ENCODE data around the gene BDKRB1. TPM values are rescaled to one million over a fixed set of nuclear protein-coding genes. Genes with fewer than 3 reads are reported as not detected.

BDKRB1 gene

DNA sequence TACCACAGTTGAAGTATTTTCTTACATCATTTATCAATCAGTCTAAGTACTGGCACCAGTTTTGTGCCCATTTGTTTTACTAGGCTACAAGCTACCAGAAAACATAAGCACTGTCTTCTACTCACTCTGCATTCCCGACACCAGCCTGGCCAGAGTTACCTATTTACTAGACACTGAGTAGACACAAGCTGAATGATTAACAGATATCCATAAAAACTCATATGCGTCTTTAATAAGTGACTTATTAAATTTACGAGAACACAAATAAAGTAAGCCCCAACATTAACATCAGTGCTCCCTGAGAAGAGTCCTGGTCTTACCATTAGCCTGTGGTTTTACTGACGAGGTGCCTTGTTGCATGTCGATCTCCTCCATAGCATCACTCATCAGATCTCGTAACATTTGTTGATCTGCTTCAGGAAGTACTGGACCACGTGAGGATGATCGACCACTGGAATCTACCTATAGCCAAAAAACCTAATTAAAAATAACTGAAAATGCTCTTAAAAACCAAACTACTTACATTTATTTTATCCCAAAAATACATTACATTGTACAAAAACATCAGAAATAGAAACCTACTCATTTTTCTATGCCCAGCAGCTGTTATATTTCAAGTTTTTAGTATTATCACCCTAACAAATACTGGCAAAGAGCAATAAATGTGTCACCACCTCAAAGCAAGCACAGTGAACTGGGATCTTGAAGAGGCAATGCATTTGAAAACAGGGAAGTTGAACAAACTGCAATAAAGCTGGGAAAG is 53.3 kb downstream of the BDKRB1 start:
- Histone ChIP-seq H2AK5ac (ENCODE audit: low read depth, low read length) (no peak overlapping the region), H3K18ac (ENCODE audit: low read length) (no peak overlapping the region), H3K27ac (replicated peaks; ENCODE audit: low read length) (no peak overlapping the region), H2AFZ (ENCODE audit: low read length) (no peak overlapping the region), H3K4me3 (ENCODE audit: low read length in 2 of 2) (no peak overlapping the region), H3K4ac (ENCODE audit: low read length) (no peak overlapping the region), H3K9ac (ENCODE audit: low read depth, low read length, poor library complexity) (no peak overlapping the region), H3K4me1 (ENCODE audit: control insufficient read depth in 2 of 2, insufficient read depth in 1 of 2, low read depth in 1 of 2, low read length in 2 of 2) (no peaks in the 10 kb centered on the region), H2BK5ac (ENCODE audit: low read length) (no peak overlapping the region), H3K23ac (ENCODE audit: low read depth, low read length, poor library complexity) (no peak overlapping the region), H4K91ac (ENCODE audit: low read depth, low read length, poor library complexity) (no peak overlapping the region), H2BK120ac (ENCODE audit: low read depth, low read length) (no peak overlapping the region), H4K8ac (ENCODE audit: low read depth, low read length) (no peak overlapping the region), H2BK15ac (ENCODE audit: low read length) (no peak overlapping the region), H3K27me3 (ENCODE audit: control insufficient read depth in 3 of 3, insufficient read depth in 3 of 3, low read depth in 1 of 3, low read length in 3 of 3) (no peaks in the 10 kb centered on the region), H3K4me2 (ENCODE audit: insufficient read depth, low read length, poor library complexity, severe bottlenecking) (no peak overlapping the region), H3K9me3 (replicated peaks in 1 of 2; ENCODE audit: control insufficient read depth in 2 of 2, insufficient read depth in 1 of 2, low read depth in 1 of 2, low read length in 2 of 2) (no peaks in the 10 kb centered on the region), H3K14ac (ENCODE audit: low read length) (no peak overlapping the region), H3K36me3 (replicated peaks in 1 of 2; ENCODE audit: control insufficient read depth in 2 of 2, insufficient read depth in 2 of 2, low read length in 2 of 2) (peaks cover 7 to 82% of the 10 kb centered on the region in 2 donors), H3K79me1 (ENCODE audit: low read depth, low read length) (no peaks in the 10 kb centered on the region), H2BK12ac (ENCODE audit: low read length) (no peak overlapping the region)
- no CpG with 5 or more reads among the region's 8 CpGs for WGBS, 2 donors (ENCODE audit: extremely low coverage in 2 of 2, insufficient read length in 2 of 2, insufficient replicate concordance in 1 of 2)
- no peak for DNase-seq (ENCODE audit: low spot score)

- no peaks in the 10 kb centered on the region for H3K79me1 ChIP-seq (ENCODE audit: low read depth, low read length)
- H3K27me3 ChIP-seq (ENCODE audit: control insufficient read depth in 3 of 3, insufficient read depth in 3 of 3, low read depth in 1 of 3, low read length in 3 of 3), result no peaks in the 10 kb centered on the region
- DNase-seq (ENCODE audit: low spot score), result no peak
- no peak overlapping the region for H3K9ac ChIP-seq (ENCODE audit: low read depth, low read length, poor library complexity)
- 100% methylated on average over 2 of the region's 5 CpGs; no CpG with 5 or more reads in 1 of the 2 donors for WGBS, 2 donors (ENCODE audit: extremely low coverage in 2 of 2, insufficient read length in 2 of 2, insufficient replicate concordance in 1 of 2)
- no peaks in the 10 kb centered on the region for H3K4me1 ChIP-seq (ENCODE audit: control insufficient read depth in 2 of 2, insufficient read depth in 1 of 2, low read depth in 1 of 2, low read length in 2 of 2)
- H3K36me3 ChIP-seq (replicated peaks in 1 of 2; ENCODE audit: control insufficient read depth in 2 of 2, insufficient read depth in 2 of 2, low read length in 2 of 2), result peaks cover 6 to 80% of the 10 kb centered on the region in 2 donors
- H3K4ac ChIP-seq (ENCODE audit: low read length), result no peak overlapping the region
- no peak overlapping the region for H2BK5ac ChIP-seq (ENCODE audit: low read length)
- no peak overlapping the region for H3K23ac ChIP-seq (ENCODE audit: low read depth, low read length, poor library complexity)
- H4K91ac ChIP-seq (ENCODE audit: low read depth, low read length, poor library complexity), result no peak overlapping the region
- no peak overlapping the region for H3K27ac ChIP-seq (replicated peaks; ENCODE audit: low read length)
- H2AK5ac ChIP-seq (ENCODE audit: low read depth, low read length), result no peak overlapping the region
- no peak overlapping the region for H3K14ac ChIP-seq (ENCODE audit: low read length)
- no peak overlapping the region for H4K8ac ChIP-seq (ENCODE audit: low read depth, low read length)
- H2BK12ac ChIP-seq (ENCODE audit: low read length), result no peak overlapping the region
- no peaks in the 10 kb centered on the region for H3K9me3 ChIP-seq (replicated peaks in 1 of 2; ENCODE audit: control insufficient read depth in 2 of 2, insufficient read depth in 1 of 2, low read depth in 1 of 2, low read length in 2 of 2)
- no peak overlapping the region for H2BK120ac ChIP-seq (ENCODE audit: low read depth, low read length)
- H3K4me3 ChIP-seq (ENCODE audit: low read length in 2 of 2), result no peak overlapping the region
- no peak overlapping the region for H2AFZ ChIP-seq (ENCODE audit: low read length)
- no peak overlapping the region for H2BK15ac ChIP-seq (ENCODE audit: low read length)
- no peak overlapping the region for H3K18ac ChIP-seq (ENCODE audit: low read length)
- no peak overlapping the region for H3K4me2 ChIP-seq (ENCODE audit: insufficient read depth, low read length, poor library complexity, severe bottlenecking)
These were observed 53.9 kb downstream of the BDKRB1 start for GRCh38 chr14:96309896-96310330.

DNA sequence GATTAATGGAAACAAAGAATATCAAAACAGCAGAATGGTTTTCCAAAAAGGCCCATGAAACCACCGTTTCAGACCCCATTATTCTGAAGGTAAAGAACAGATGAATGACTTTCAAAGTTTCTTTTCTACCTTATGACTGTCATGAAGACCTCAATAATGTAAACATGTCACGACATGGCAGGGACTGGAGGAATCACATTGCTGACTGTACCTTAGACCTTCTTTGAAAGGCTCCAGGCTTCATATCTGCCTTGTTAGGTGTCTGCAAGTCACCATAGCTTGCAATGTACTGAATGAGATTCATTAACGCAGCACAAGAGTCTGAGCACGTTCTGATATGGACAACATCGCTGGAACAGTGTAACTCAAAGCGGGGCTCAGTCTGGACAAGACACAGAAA is 54.9 kb downstream of the BDKRB1 start:
- WGBS, 2 donors (ENCODE audit: extremely low coverage in 2 of 2, insufficient read length in 2 of 2, insufficient replicate concordance in 1 of 2), result no CpG with 5 or more reads among the region's 6 CpGs
- H3K27ac ChIP-seq (replicated peaks; ENCODE audit: low read length), result no peak overlapping the region

More for the DNA sequence above, 54.9 kb downstream of the BDKRB1 start:
- H4K8ac ChIP-seq (ENCODE audit: low read depth, low read length), result no peak overlapping the region
- H3K27me3 ChIP-seq (ENCODE audit: control insufficient read depth in 3 of 3, insufficient read depth in 3 of 3, low read depth in 1 of 3, low read length in 3 of 3), result no peaks in the 10 kb centered on the region
- no peak overlapping the region for H3K18ac ChIP-seq (ENCODE audit: low read length)
- no peak overlapping the region for H2BK15ac ChIP-seq (ENCODE audit: low read length)
- H3K36me3 ChIP-seq (replicated peaks in 1 of 2; ENCODE audit: control insufficient read depth in 2 of 2, insufficient read depth in 2 of 2, low read length in 2 of 2), result peaks cover 4 to 82% of the 10 kb centered on the region in 2 donors
- no peaks in the 10 kb centered on the region for H3K4me1 ChIP-seq (ENCODE audit: control insufficient read depth in 2 of 2, insufficient read depth in 1 of 2, low read depth in 1 of 2, low read length in 2 of 2)
- no peak overlapping the region for H3K4me2 ChIP-seq (ENCODE audit: insufficient read depth, low read length, poor library complexity, severe bottlenecking)
- no peaks in the 10 kb centered on the region for H3K79me1 ChIP-seq (ENCODE audit: low read depth, low read length)
- H2BK120ac ChIP-seq (ENCODE audit: low read depth, low read length), result no peak overlapping the region
- no peaks in the 10 kb centered on the region for H3K9me3 ChIP-seq (replicated peaks in 1 of 2; ENCODE audit: control insufficient read depth in 2 of 2, insufficient read depth in 1 of 2, low read depth in 1 of 2, low read length in 2 of 2)
- H2AK5ac ChIP-seq (ENCODE audit: low read depth, low read length), result no peak overlapping the region
- no peak for DNase-seq (ENCODE audit: low spot score)
- H3K4me3 ChIP-seq (ENCODE audit: low read length in 2 of 2), result no peak overlapping the region
- H2AFZ ChIP-seq (ENCODE audit: low read length), result no peak overlapping the region
- no peak overlapping the region for H3K9ac ChIP-seq (ENCODE audit: low read depth, low read length, poor library complexity)
- no peak overlapping the region for H4K91ac ChIP-seq (ENCODE audit: low read depth, low read length, poor library complexity)
- H3K23ac ChIP-seq (ENCODE audit: low read depth, low read length, poor library complexity), result no peak overlapping the region
- no peak overlapping the region for H3K14ac ChIP-seq (ENCODE audit: low read length)
- H3K4ac ChIP-seq (ENCODE audit: low read length), result no peak overlapping the region
- no peak overlapping the region for H2BK12ac ChIP-seq (ENCODE audit: low read length)
- H2BK5ac ChIP-seq (ENCODE audit: low read length), result no peak overlapping the region

Small RNA genes lying within 50 kb of the gene (small RNA-seq; reads per million reads assigned to genes)
- gene CKS1BP1 (ENCODE audit: insufficient read depth), result not detected
